GM10847 (cell line): ENCODE results near the gene IL32.

ENCODE experiments used
- POLR2A ChIP-seq: IDR thresholded peaks from 2 replicates; pipeline ENCODE4 v1.6.1; 2011; ENCODE audit not compliant: insufficient read length; ENCODE audit errors: extremely low read depth

The IL32 gene

DNA sequence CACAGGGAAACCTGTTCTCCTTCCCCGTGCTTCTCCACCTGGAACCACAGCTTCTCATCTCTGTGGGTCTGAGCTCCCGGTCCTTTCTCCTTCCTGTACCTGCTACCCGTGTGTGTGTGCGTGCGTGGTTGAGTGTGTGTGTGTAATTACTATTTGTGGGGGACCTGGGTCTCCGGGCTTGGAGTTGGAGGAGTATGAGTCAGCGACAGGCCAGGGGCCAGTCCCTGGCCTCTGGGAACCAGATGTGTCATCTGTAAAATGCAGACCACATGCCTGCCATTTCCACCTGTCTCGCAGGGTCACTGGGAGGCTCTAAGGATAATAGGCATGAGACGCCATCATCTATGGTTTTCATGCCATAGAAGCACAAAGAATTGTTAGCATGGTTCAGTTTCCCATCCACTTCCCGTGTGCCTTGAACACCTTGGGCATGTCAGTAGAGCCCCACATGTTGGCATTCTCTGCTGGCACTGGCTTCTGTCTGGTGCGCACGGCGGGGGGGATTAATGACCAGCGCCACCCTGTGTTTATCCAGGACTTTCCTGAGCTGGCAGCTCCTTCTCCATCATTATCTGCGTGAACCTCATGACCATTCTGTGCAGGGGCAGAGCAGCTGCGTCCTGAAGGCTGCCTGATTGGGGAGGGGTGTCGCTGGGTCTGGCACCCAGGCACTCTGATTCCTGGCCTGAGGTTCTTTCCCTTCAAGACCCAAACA lies 48.5 kb downstream of the IL32 start:
- TF ChIP-seq POLR2A, result no peak

DNA sequence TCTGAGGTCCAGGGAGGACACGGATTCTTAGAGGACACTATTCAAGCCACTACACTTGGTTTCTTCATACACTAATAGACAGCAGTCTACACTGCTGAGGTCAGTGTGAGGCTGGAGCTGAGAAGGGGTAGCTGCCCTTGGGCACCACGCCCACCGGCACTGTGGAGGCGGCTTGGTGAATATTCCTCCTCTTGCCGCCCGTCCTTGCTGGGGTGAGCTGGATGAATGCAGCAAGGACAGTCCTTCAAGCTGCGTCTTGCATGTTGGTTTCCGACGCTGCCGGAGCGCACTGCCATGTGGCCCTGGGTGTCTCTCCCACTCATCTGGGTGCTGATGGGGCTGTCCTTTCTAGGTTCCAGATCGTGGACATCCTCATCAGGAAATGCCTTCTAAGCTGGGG lies 49.6 kb downstream of the IL32 start:
- TF ChIP-seq POLR2A, result no peak

DNA sequence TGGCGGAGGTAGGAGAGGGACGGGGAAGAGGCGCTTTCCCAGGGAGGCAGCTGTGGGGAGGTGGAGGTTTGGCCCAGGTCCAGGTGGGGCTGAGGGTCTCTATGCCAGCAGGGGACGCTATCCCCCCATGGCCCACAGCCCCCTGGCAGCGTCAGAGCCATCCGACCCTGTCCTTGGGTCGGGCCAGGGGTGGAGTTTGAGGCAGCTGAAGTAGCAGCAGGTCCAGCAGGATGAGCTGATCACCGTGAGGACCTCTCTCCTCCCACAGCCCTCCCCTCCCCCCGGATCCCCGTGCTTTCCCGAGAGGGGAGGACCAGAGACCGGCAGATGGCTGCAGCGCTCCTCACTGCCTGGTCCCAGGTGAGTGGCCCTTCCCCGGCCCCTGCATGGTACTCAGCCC lies 50.1 kb downstream of the IL32 start:
- no peak for TF ChIP-seq POLR2A

DNA sequence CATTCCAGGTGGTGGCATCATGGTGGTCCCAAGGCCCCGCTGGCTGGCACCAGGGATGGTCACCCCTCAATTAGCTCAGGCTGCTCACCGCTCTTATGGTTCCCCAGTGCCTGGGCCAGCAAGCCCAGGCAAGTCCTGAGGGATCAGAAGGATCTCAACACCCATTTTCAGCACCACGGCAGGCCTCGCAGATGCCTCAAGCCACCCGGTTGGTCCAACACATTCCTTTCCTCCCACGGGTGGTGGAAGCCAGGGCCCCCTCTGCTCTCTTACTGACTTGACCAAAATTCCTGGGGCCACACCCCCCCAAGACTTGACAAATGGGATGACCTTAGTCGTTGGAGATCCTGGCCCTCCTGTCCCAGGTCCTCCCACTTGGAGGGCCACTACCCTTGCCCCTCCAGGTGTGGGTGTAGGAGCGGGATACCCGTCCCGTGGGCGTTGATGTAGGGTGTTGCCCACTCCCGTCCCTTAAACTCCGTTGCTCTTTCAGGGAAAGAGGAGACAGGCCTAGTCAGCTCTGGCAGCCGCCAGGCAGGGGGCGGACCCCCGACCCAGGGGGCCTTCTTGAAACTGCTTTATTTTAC lies 52.9 kb downstream of the IL32 start:
- no peak for TF ChIP-seq POLR2A

DNA sequence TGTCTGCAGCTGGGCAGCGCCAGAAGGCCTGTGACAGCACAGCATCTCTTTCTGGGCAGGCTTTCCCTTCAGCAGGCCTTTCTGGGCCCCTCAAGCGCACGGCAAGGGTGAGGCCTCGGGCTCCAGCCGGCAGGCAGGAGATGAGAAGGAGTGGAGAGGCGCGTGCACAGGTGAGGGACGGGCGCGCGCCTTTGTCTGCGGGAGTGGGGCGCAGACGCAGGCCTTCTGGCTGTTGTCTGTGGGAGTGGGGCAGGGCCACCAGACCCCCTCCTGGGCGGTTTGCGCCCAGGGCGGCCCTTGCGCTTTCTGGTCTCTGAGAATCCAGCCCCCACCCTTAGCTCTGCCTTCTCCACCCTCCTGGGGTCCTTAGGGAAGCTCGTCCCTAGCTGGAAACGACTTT lies 53.4 kb downstream of the IL32 start:
- TF ChIP-seq POLR2A, result no peak
